Ishikawa (cell line): Measurements from ENCODE around the gene LFNG.

Experiments
- CEBPB ChIP-seq: IDR thresholded peaks from 2 replicates; pipeline ENCODE4 v1.6.1; 2012
- CREB1 ChIP-seq: IDR thresholded peaks from 2 replicates; pipeline ENCODE4 v1.6.1; 2012; ENCODE audit warnings: low read depth
- EGR1 ChIP-seq: IDR thresholded peaks from 2 replicates; pipeline ENCODE4 v1.6.1; 2012
- EP300 ChIP-seq: IDR thresholded peaks from 2 replicates; pipeline ENCODE4 v1.6.1; 2012; ENCODE audit warnings: borderline replicate concordance
- FOXM1 ChIP-seq: IDR thresholded peaks from 2 replicates; pipeline ENCODE4 v1.6.1; 2012; ENCODE audit warnings: low read depth, borderline replicate concordance
- NFIC ChIP-seq: IDR thresholded peaks from 2 replicates; pipeline ENCODE4 v1.6.1; 2012
- RAD21 ChIP-seq: IDR thresholded peaks from 2 replicates; pipeline ENCODE4 v1.6.1; 2012; ENCODE audit warnings: low read depth
- TAF1 ChIP-seq: IDR thresholded peaks from 2 replicates; pipeline ENCODE4 v1.6.1; 2012; ENCODE audit warnings: low read depth, mild to moderate bottlenecking
- TCF12 ChIP-seq: IDR thresholded peaks from 2 replicates; pipeline ENCODE4 v1.6.1; 2012; ENCODE audit warnings: low read depth
- TEAD4 ChIP-seq: IDR thresholded peaks from 2 replicates; pipeline ENCODE4 v1.6.1; 2012
- YY1 ChIP-seq: IDR thresholded peaks from 2 replicates; pipeline ENCODE4 v1.6.1; 2012; ENCODE audit warnings: low read depth
- ZBTB7A ChIP-seq: IDR thresholded peaks from 2 replicates; pipeline ENCODE4 v1.6.1; 2012; ENCODE audit warnings: low read depth
- TF ChIP-seq, protein P1 (sequence below): IDR thresholded peaks from 2 replicates; pipeline ENCODE4 v1.6.1; 2012
- TF ChIP-seq, protein P2 (sequence below): IDR thresholded peaks from 2 replicates; pipeline ENCODE4 v1.6.1; 2012
- TF ChIP-seq, protein P3 (sequence below): IDR thresholded peaks from 2 replicates; pipeline ENCODE4 v1.6.1; 2012; ENCODE audit warnings: low read depth, mild to moderate bottlenecking

The LFNG gene

DNA sequence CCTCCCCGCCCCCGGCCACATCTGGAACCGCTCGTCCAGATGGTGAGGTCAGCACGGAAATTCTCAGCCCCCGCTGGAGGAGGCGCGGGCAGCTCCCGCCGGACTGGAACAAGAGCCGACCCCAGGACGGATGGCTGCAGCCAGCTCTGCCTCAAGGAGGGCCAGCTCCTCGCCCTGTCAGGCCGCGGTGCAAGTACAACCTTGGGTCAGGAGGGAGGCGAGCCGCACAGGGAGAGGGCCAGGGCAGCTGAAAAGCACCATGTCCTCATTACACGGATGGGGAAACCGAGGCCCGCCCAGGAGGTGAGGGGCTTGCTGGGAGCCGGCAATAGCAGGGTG lies 39.5 kb upstream of the LFNG start:
- no peak for TF ChIP-seq RAD21
- TF ChIP-seq, protein P1, sequence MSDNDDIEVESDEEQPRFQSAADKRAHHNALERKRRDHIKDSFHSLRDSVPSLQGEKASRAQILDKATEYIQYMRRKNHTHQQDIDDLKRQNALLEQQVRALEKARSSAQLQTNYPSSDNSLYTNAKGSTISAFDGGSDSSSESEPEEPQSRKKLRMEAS = no peak
- no peak for TF ChIP-seq CREB1
- TF ChIP-seq EP300 = no peak
- TF ChIP-seq ZBTB7A = no peak
- no peak for TF ChIP-seq EGR1
- TF ChIP-seq, protein P2, sequence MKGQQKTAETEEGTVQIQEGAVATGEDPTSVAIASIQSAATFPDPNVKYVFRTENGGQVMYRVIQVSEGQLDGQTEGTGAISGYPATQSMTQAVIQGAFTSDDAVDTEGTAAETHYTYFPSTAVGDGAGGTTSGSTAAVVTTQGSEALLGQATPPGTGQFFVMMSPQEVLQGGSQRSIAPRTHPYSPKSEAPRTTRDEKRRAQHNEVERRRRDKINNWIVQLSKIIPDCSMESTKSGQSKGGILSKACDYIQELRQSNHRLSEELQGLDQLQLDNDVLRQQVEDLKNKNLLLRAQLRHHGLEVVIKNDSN = no peak
- TF ChIP-seq, protein P3, sequence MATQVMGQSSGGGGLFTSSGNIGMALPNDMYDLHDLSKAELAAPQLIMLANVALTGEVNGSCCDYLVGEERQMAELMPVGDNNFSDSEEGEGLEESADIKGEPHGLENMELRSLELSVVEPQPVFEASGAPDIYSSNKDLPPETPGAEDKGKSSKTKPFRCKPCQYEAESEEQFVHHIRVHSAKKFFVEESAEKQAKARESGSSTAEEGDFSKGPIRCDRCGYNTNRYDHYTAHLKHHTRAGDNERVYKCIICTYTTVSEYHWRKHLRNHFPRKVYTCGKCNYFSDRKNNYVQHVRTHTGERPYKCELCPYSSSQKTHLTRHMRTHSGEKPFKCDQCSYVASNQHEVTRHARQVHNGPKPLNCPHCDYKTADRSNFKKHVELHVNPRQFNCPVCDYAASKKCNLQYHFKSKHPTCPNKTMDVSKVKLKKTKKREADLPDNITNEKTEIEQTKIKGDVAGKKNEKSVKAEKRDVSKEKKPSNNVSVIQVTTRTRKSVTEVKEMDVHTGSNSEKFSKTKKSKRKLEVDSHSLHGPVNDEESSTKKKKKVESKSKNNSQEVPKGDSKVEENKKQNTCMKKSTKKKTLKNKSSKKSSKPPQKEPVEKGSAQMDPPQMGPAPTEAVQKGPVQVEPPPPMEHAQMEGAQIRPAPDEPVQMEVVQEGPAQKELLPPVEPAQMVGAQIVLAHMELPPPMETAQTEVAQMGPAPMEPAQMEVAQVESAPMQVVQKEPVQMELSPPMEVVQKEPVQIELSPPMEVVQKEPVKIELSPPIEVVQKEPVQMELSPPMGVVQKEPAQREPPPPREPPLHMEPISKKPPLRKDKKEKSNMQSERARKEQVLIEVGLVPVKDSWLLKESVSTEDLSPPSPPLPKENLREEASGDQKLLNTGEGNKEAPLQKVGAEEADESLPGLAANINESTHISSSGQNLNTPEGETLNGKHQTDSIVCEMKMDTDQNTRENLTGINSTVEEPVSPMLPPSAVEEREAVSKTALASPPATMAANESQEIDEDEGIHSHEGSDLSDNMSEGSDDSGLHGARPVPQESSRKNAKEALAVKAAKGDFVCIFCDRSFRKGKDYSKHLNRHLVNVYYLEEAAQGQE = no peak
- no peak for TF ChIP-seq TAF1
- no peak for TF ChIP-seq YY1
- TF ChIP-seq CEBPB = no peak
- no peak for TF ChIP-seq TCF12
- no peak for TF ChIP-seq NFIC
- no peak for TF ChIP-seq FOXM1
- no peak for TF ChIP-seq TEAD4

DNA sequence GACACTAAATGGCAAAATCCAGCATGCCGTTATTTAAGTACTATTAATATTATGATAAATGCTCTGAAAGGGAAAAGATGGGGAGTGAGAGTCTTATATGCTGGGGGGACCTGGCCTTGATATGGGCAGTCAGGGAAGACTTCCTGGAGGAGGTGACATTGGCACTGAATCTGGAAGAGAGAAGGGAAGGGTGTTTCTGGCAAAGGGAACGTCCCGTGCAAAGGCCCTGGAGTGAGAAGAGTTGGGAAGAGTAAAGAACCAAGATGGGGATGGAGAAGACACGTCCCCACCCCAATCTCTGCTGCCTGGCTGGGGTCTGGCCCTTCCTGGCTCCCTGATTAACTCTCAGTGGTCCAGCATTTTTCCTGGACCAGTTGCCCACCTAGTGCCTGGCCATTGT lies 38.4 kb upstream of the LFNG start:
- TF ChIP-seq YY1 (no peak), EP300 (no peak), TEAD4 (no peak), NFIC (no peak), CREB1 (no peak), RAD21 (no peak), EGR1 (no peak), TAF1 (no peak)
- TF ChIP-seq, protein P2 = no peak
- TF ChIP-seq, protein P1 = no peak

DNA sequence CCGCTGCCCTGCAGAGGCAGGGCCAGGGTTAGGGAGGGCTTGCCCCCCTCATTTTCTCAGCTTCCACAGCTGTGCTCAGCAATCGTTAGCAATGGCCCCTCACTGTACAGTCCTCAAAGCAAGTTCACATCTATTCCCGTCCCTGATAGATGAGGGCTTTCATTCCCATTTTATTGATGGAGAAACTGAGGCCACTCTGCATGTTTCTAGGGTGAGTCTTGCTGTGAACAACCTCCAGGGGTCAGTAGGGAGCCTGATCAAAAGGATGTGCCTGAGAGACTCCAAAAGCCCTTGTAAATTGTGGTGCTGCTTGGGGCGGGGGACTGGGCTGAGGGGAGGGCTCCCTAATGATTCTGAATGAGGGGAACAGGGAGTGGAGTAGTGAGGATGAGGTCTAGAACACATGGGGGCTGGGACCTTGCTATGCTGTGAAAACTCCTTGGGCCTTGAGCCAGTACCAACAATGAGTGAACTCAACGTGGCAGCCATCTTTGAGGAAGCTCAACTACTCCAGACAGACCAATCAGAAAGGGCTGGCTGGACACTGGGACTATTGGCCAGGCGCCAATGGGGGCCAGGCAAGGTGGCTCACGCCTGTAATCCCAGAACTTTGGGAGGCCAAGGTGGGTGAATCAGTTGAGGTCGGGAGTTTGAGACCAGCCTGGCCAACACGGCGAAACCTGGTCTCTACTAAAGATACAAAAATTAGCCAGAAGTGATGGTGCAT lies 36.7 kb upstream of the LFNG start:
- peak; percentile 72 for TF ChIP-seq YY1
- no peak for TF ChIP-seq CREB1

DNA sequence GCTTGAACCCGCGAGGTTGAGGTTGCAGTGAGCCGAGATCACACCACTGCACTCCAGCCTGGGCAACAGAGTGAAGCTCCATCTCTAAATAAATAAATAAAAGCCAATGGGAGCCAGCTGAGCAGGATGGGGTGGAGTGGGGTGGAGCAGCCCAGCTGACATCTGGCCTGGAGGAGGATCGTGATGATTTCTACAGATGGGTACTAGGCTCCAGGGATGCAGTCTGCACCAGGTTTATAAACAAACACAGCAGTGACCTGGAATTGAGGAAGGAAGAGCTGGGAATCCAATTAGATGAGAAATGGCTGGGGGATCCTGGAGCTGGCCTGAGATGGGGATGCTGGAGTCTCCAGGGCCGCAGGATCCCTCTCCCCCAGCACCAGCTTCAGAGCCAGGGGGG lies 36.1 kb upstream of the LFNG start:
- TF ChIP-seq EGR1 (no peak), TAF1 (no peak), CREB1 (no peak), TEAD4 (no peak), NFIC (no peak), TCF12 (no peak), EP300 (no peak), FOXM1 (no peak), YY1 (no peak), CEBPB (no peak), ZBTB7A (no peak)
- TF ChIP-seq, protein P2 = no peak
- TF ChIP-seq, protein P3 = no peak

DNA sequence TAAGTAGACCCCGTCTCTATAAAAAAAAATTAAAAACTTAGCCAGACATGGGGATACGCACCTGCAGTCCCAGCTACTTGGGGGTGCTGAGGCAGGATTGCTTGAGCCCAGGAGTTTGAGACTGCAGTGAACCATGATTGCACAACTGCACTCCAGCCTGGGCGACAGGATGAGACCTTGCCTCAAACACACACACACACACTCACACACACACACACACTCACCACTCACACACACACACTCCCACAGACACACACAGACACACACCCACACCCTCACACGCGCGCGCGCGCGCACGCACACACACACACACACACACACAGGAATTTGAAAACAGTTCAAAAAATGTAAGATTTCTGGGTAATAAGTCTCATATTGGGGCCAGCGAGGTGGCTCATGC lies 34.7 kb upstream of the LFNG start:
- TF ChIP-seq EP300 (no peak), NFIC (no peak), RAD21 (no peak), CEBPB (no peak)
- TF ChIP-seq, protein P1 = no peak
- TF ChIP-seq, protein P2 = no peak
